Mucosa of rectum (tissue), 2 donors: ENCODE data around the gene FIG4.

ENCODE experiments used
- H3K27ac ChIP-seq, 2 donors: one replicate each; pipeline ENCODE4 v1.7.0; 2013; ENCODE audit warnings: inconsistent platforms in 2 of 2, low read depth in 2 of 2, low read length in 2 of 2
- H3K27me3 ChIP-seq, 2 donors: one replicate each; pipeline ENCODE4 v1.7.0; 2013; ENCODE audit warnings: low read length in 2 of 2; ENCODE audit not compliant: control insufficient read depth in 2 of 2, insufficient read depth in 2 of 2
- H3K36me3 ChIP-seq, 2 donors: one replicate each; pipeline ENCODE4 v1.7.0; 2013; ENCODE audit warnings: low read length in 2 of 2; ENCODE audit not compliant: control insufficient read depth in 2 of 2, insufficient read depth in 2 of 2
- H3K4me1 ChIP-seq, 2 donors: one replicate each; pipeline ENCODE4 v1.7.0; 2013; ENCODE audit warnings: low read length in 2 of 2, mild to moderate bottlenecking in 1 of 2; ENCODE audit not compliant: control insufficient read depth in 2 of 2, insufficient read depth in 2 of 2
- H3K4me3 ChIP-seq, 2 donors: one replicate each; pipeline ENCODE4 v1.7.0; 2013; ENCODE audit warnings: low read length in 2 of 2
- H3K9ac ChIP-seq, 2 donors: one replicate each; pipeline ENCODE4 v1.7.0; 2013; ENCODE audit warnings: low read length in 2 of 2, low read depth in 1 of 2, mild to moderate bottlenecking in 1 of 2
- H3K9me3 ChIP-seq, 2 donors: one replicate each; pipeline ENCODE4 v1.7.0; 2013; ENCODE audit warnings: low read length in 2 of 2; ENCODE audit not compliant: control insufficient read depth in 2 of 2
- donor health status: healthy.
- donor health status: Normal muscosa, but diverticular disease.

FIG4 gene

GRCh38 chr6:109690737-109691621 lies at the start of gene FIG4, which contains the start of gene AK9:
Gene FIG4 (plus strand): TSS chr6:109691296. CDS start chr6:109691436, 140 bp downstream.
Gene AK9 (minus strand): TSS chr6:109691202. CDS start chr6:109675745, 15,457 bp downstream.
- peaks cover 0 to 7% of the 10 kb centered on the region in 2 donors for H3K4me1 ChIP-seq
- H3K27ac ChIP-seq: peak within 1 kb of the TSS; percentile 91 to 94

GRCh38 chr6:109644131-109644530 lies 47.0 kb upstream of the FIG4 start:
- H3K9me3 ChIP-seq: no peaks in the 10 kb centered on the region
- no peak overlapping the region for H3K27ac ChIP-seq
- no peak overlapping the region for H3K9ac ChIP-seq
- no peaks in the 10 kb centered on the region for H3K36me3 ChIP-seq
- no peaks in the 10 kb centered on the region for H3K27me3 ChIP-seq
- H3K4me3 ChIP-seq: no peak overlapping the region
- H3K4me1 ChIP-seq: no peaks in the 10 kb centered on the region

More at GRCh38 chr6:109690737-109691621, at the start of gene FIG4, which contains the start of gene AK9:
- Histone ChIP-seq H3K4me3 (peak within 1 kb of the TSS; percentile 82 to 95), H3K27me3 (no peaks in the 10 kb centered on the region), H3K9ac (peak within 1 kb of the TSS; percentile 93 to 95), H3K36me3 (no peaks in the 10 kb centered on the region), H3K9me3 (no peaks in the 10 kb centered on the region)

- Histone ChIP-seq H3K27me3 (no peaks in the 10 kb centered on the region), H3K4me1 (no peaks in the 10 kb centered on the region), H3K9me3 (no peaks in the 10 kb centered on the region), H3K36me3 (no peaks in the 10 kb centered on the region), H3K4me3 (no peak overlapping the region), H3K9ac (no peak overlapping the region), H3K27ac (no peak overlapping the region)
Observed at GRCh38 chr6:109653264-109653663, 37.8 kb upstream of the FIG4 start.

GRCh38 chr6:109655761-109656262 lies 35.3 kb upstream of the FIG4 start:
- H3K27ac ChIP-seq: no peak overlapping the region

GRCh38 chr6:109660526-109661320 lies 30.4 kb upstream of the FIG4 start:
- Histone ChIP-seq H3K4me1 (no peaks in the 10 kb centered on the region), H3K27me3 (no peaks in the 10 kb centered on the region), H3K4me3 (no peak overlapping the region), H3K9ac (no peak overlapping the region), H3K36me3 (no peaks in the 10 kb centered on the region), H3K9me3 (no peaks in the 10 kb centered on the region), H3K27ac (no peak overlapping the region)

More at GRCh38 chr6:109655761-109656262, 35.3 kb upstream of the FIG4 start:
- Histone ChIP-seq H3K9ac (no peak overlapping the region), H3K27me3 (no peaks in the 10 kb centered on the region), H3K36me3 (no peaks in the 10 kb centered on the region), H3K9me3 (no peaks in the 10 kb centered on the region), H3K4me1 (no peaks in the 10 kb centered on the region), H3K4me3 (no peak overlapping the region)

GRCh38 chr6:109662192-109662591 lies 28.9 kb upstream of the FIG4 start:
- Histone ChIP-seq H3K9ac (no peak overlapping the region), H3K27me3 (no peaks in the 10 kb centered on the region), H3K36me3 (no peaks in the 10 kb centered on the region), H3K4me1 (no peaks in the 10 kb centered on the region), H3K9me3 (no peaks in the 10 kb centered on the region), H3K4me3 (no peak overlapping the region), H3K27ac (no peak overlapping the region)

- Histone ChIP-seq H3K4me1 (no peaks in the 10 kb centered on the region), H3K9me3 (no peaks in the 10 kb centered on the region), H3K9ac (no peak overlapping the region), H3K4me3 (no peak overlapping the region), H3K27ac (no peak overlapping the region), H3K36me3 (peaks cover 2 to 3% of the 10 kb centered on the region in 2 donors), H3K27me3 (no peaks in the 10 kb centered on the region)
Observed at GRCh38 chr6:109669811-109670210, 21.3 kb upstream of the FIG4 start.

GRCh38 chr6:109671733-109672132 lies 19.4 kb upstream of the FIG4 start:
- H3K4me3 ChIP-seq: no peak overlapping the region
- H3K4me1 ChIP-seq: no peaks in the 10 kb centered on the region
- H3K27ac ChIP-seq: no peak overlapping the region
- H3K36me3 ChIP-seq: peaks cover 2 to 3% of the 10 kb centered on the region in 2 donors
- no peaks in the 10 kb centered on the region for H3K27me3 ChIP-seq
- no peaks in the 10 kb centered on the region for H3K9me3 ChIP-seq
- no peak overlapping the region for H3K9ac ChIP-seq

GRCh38 chr6:109672175-109672574 lies 18.9 kb upstream of the FIG4 start:
- peaks cover 2 to 3% of the 10 kb centered on the region in 2 donors for H3K36me3 ChIP-seq
- H3K27ac ChIP-seq: no peak overlapping the region
- no peaks in the 10 kb centered on the region for H3K9me3 ChIP-seq
- no peaks in the 10 kb centered on the region for H3K27me3 ChIP-seq
- no peak overlapping the region for H3K9ac ChIP-seq
- H3K4me3 ChIP-seq: no peak overlapping the region
- H3K4me1 ChIP-seq: no peaks in the 10 kb centered on the region

- H3K4me1 ChIP-seq: no peaks in the 10 kb centered on the region
- H3K9ac ChIP-seq: no peak overlapping the region
- H3K36me3 ChIP-seq: peaks cover 2 to 3% of the 10 kb centered on the region in 2 donors
- no peaks in the 10 kb centered on the region for H3K9me3 ChIP-seq
- no peaks in the 10 kb centered on the region for H3K27me3 ChIP-seq
- H3K27ac ChIP-seq: no peak overlapping the region
- no peak overlapping the region for H3K4me3 ChIP-seq
Observed at GRCh38 chr6:109672839-109673238, 18.3 kb upstream of the FIG4 start.
